TTC549 (cell line): Measurements from ENCODE around the gene RELCH.
"Not testable (repeated sequence)": the region's sequence is repeated elsewhere in the genome, so short reads cannot be mapped to it uniquely, and the experiment has no call there.

ENCODE experiments used
- FAIRE-seq: peaks from 2 replicates; lab custom pipeline; 2012; peaks lifted over from hg19 to GRCh38; lab: Jason Lieb, UNC

Gene RELCH, protein sequence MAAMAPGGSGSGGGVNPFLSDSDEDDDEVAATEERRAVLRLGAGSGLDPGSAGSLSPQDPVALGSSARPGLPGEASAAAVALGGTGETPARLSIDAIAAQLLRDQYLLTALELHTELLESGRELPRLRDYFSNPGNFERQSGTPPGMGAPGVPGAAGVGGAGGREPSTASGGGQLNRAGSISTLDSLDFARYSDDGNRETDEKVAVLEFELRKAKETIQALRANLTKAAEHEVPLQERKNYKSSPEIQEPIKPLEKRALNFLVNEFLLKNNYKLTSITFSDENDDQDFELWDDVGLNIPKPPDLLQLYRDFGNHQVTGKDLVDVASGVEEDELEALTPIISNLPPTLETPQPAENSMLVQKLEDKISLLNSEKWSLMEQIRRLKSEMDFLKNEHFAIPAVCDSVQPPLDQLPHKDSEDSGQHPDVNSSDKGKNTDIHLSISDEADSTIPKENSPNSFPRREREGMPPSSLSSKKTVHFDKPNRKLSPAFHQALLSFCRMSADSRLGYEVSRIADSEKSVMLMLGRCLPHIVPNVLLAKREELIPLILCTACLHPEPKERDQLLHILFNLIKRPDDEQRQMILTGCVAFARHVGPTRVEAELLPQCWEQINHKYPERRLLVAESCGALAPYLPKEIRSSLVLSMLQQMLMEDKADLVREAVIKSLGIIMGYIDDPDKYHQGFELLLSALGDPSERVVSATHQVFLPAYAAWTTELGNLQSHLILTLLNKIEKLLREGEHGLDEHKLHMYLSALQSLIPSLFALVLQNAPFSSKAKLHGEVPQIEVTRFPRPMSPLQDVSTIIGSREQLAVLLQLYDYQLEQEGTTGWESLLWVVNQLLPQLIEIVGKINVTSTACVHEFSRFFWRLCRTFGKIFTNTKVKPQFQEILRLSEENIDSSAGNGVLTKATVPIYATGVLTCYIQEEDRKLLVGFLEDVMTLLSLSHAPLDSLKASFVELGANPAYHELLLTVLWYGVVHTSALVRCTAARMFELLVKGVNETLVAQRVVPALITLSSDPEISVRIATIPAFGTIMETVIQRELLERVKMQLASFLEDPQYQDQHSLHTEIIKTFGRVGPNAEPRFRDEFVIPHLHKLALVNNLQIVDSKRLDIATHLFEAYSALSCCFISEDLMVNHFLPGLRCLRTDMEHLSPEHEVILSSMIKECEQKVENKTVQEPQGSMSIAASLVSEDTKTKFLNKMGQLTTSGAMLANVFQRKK

DNA sequence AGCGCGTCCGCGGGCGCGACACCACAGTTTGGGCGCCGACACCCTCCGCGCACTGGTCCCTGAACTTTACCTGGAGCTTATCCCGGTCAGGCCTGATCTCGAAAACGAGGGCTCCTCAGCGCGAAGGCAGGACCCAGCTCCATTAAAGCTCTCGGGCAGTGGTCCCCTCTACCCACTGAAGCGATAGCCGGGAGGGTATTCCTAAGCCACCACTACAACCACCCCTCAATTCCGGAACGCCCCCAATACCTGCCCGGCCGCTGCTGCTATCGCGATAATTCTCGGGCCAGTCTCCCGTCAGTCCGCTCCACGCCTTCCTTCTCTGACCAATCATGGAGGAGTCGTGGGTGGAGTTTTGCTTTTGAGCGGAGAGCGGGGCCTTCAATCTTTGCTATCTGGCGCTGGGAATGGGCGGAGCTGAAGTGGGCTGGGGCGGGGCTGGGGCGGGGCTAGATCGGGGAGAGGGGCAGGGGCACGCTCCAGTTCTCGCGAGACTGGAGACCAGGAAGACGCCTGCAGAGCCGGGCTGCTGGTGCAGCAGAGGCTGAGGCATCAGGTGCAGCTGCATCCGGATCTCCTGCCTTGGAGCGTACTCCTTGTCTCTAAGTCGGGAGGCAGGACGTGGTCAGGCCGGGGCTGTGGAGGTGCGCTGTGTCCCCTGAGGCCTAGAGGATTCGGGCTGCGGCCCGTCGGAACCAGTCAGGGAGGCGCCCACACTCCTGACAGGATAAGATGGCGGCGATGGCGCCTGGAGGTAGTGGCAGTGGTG, at the start of gene RELCH, which contains the start of gene PIGN:
Gene RELCH (plus strand): TSS at position 482 of the 769 bp plus-strand sequence. CDS start 251 bp downstream, at position 733.
Gene PIGN (minus strand): TSS at position 283 of the 769 bp plus-strand sequence. CDS start 25,703 bp downstream, outside the sequence.
- peak; percentile 71 for FAIRE-seq

DNA sequence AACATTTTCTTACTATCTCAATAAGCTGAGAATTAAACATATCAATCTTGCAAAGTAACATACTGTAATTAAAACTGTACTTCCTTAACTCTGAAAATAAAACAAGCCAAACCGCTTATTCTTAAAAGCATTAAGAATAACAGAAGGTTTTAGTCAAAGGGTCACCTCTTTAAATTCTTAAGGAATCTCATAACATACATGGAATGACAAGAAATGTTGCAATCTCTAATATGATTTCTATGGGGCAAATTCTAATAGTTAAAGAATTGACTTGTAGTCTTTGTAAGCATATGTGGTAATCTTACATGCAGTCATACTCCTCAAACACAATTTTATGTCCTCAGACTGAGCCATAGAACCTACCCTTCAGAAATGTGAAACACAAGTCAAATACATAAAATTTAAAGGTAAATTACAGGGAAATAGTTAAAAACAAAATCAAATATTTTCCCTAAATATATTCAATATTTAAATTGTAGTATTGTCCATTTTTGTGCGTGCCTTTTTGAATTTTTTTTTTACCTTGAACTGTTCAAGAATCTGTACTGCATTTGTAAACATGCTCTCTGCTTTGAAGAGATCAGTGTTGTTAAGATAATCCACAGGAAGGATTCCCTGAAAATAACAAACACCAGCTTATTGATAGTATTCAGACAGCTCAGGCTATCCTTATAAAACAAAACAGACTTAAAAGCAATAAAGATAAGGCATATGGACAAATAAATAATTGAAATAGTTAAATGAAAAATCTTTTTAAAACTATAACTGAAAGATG, 48.4 kb upstream of the RELCH start:
- FAIRE-seq: no peak

DNA sequence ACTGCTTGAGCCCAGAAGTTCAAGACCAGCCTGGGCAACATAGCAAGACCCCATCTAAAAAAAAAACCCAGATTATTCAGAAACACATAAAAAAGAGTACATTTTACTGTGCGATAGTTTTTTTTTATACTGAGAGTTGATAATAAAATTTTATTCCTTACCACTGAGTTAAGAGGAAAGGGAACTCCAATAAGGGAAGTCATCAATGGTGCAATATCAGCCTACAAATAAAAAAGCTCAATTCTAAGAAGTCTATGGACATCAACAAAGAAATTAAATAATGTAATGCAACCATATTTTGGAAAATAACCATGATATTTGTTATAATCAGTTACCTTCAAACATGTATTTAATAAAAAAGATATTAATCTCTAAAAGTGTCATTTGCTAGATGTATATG, 46.8 kb upstream of the RELCH start:
- FAIRE-seq: no peak

DNA sequence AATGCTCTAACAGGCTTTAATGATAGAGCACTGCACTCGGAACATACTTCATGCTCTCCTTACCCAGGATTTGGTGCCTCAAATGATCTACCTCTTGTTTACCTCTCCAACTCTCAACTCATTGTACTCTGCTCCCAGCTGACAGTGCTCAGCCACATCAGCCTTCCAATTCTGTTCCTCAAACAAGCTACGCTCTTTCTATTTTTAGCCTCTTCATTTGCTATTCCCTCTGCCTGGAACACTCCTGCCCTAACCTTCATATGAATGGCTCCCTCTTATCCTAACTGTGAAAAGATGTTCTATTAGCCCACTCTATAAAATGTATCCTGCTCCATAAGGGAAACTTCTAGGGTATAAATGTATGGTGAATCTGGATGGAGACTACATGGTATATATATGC, 42.7 kb upstream of the RELCH start:
- no peak for FAIRE-seq

DNA sequence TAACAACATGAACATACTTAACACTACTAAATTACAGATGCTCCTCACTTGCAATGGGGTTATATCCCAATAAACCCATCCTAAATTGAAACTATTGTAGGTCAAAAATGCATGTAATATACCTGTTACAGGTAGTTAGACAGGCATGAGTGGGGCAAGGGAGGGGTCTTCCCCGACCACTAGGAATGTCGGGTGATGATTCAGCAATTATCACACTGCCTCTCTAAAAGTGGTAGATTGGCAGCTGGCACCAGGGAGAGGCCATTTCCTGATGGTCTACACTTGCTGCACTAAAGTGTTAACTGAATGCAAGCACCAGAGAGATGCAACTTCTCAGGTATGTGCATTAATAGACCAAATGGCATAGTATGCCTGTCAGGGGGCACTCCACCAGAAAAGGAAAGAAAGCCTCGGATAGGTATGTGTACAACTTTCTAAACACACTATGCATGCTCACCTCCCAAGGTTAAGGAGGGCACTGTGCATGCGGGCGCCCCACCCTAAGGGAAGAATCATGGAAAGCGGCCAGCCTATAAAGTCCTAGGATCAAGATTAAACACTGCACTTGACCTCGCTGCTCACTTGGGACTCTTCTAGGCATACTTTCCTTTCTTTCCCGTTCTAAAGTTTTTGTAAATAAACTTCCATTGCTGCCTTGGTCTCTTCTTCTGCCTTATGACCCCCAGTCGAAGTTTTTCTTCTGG, 35.8 kb upstream of the RELCH start:
- FAIRE-seq: no peak

DNA sequence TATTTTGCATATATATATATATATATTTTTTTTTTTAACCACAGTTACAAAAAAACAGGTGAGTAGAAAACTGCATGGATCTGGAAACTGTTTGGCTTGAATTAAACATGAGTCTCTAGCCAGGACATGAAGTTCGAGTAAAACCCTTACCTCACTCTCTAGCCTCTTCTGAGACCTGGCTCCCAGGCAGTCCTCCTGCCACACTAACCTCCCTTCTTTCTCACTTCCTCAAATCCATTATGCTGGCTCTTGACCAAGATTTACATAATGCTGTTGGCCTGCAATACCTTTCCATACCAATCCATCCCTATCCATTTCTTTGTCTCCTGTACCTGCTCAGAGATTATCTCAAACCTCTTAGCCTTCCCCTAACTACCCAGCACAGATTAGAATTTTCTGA, 34.2 kb upstream of the RELCH start:
- FAIRE-seq: no peak

DNA sequence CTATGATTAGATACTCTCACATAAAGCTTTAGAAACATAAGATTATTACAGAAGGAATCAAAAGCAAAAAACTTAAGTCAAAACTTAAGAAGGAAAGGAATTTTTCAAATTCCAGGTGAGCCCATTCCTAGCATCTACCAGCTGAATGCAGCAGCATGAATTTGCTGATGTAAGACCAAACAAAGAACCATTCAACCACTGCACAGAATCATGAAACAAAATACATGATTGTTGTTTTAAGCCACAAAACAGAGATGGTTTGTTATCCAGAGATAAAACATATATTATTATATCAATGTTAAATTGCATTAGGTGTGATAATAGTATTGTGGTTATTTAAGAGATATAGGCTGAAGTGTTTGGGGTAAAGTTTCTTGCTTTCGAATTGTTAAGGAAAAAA, 29.2 kb upstream of the RELCH start:
- FAIRE-seq: no peak

DNA sequence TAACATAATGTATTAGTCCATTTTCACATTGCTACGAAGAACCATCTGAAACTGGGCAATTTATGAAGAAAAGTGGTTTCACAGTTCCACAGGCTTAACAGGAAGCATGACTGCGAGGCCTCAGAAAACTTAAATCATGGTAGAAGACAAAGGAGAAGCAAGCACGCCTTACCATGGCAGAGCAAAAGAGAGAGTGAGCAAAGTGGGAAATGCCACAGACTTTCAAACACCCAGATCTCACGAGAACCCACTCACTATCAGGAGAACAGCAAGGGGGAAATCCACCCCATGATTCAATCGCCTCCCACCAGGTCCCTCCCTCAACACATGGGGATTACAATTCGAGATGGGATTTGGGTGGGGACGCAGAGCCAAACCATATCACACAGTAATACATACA, 22.7 kb upstream of the RELCH start:
- FAIRE-seq: no peak

DNA sequence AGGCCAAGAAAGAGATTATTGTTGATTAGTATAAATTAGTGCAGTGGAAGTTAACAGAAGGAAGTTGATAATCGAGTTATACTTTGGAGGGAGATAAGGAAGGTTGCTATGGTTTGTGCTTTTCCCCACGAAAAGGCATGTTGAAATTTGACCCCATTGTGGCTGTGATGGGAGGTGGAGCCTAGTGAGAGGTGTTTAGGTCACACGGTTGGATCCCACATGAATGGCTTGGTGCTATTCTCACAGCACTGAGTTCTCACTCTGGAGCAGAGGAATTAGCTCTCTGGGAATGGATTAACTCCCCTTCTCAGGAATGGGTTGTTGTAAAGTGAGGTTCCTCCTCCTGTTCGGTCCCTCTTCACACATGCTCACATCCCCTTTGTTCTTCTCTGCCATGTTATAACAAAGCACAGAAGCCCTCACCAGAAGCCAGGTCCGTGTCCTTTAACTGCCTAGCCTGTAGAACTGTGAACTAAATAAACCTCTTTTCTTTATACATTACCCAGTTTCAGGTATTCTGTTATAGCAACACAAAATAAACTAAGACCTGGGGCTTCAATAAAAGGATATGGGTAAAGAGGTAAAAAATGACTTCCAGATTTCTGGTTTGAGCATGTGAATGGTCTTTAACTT, 22.1 kb upstream of the RELCH start:
- FAIRE-seq: no peak

DNA sequence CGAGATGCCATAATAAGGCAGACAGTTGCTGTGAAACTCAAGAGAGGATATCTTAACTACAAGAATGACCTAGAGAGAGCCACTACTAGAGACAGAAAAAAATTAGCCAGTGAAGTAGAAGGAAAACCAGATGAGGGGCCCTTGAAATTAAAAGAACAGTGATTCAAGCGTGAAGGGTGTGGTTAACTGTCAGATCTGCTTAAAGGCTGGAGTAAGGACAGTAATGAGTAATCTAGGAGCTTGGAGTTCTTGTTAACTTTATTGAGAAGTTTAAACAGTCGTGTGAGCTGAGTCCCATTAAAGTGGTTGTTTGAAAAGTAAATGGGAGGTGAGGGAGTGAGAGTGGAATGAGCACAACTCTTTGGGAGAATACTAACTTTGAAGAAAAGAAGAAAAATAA, 21.5 kb upstream of the RELCH start:
- no peak for FAIRE-seq

DNA sequence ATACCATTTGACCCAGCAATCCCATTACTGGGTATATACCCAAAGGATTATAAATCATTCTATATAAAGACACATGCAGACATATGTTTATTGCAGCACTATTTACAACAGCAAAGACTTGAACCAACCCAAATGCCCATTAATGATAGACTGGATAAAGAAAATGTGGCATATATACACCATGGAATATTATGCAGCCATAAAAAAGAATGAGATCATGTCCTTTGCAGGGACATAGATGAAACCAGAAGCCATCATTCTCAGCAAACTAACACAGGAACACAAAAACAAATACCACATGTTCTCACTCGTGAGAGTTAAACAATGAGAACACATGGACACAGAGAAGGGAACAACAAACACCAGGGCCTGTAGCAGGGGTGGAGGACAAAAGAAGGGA, 20.5 kb upstream of the RELCH start:
- FAIRE-seq: not testable (repeated sequence)

DNA sequence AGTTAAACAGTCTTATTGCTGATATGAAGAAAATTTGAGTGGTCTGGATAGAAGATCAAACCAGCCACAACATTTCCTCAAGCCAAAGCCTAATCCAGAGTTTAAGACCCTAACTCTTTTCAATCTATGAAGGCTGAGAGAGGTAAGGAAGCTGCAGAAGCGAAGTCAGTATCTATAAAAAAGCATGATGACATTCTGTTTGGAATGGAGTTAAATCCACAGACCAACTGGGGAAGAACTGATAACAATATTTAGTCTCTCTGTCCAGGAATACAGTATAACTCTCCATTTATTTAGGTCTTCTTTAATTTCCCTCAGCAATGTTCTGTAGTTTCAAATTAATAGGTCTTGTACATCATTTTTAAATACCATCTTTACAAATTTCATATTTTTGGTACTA, 16.2 kb upstream of the RELCH start:
- no peak for FAIRE-seq

DNA sequence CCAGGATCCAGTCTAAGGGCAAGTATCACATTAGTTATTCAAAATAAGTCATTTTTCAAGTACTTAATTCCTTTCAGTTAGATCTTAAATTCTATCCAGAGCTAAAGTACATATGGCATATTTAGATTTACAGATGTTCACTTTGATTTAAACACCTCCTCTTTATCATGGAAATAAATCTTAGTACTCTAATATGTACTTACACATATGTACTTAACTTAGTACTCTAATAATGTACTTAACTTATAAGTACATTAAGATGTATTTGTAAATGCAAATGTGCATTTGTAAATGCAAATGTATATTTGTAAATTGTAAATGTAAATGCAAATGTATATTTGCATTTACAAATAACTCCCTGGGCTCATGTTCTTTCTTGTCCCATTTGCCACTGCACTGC, 14.8 kb upstream of the RELCH start:
- no peak for FAIRE-seq

DNA sequence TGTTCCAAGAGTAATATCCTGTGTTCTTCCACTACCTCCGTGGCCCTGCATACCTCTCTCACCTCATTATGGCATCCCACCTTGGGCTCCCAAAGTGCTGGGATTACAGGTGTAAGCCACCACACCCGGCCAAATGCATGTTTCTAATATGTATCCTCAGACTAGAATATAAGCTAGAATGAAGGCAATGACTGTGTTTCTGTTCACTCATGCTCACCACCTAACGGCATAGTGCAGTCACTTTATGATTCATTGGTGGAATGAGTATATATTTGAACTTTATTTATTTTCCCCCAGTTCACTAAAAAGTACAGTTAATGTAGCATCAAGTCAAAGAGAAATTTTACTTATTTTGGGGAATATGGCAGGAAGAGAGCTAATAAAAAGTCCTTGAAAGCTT, 11.5 kb upstream of the RELCH start:
- no peak for FAIRE-seq

DNA sequence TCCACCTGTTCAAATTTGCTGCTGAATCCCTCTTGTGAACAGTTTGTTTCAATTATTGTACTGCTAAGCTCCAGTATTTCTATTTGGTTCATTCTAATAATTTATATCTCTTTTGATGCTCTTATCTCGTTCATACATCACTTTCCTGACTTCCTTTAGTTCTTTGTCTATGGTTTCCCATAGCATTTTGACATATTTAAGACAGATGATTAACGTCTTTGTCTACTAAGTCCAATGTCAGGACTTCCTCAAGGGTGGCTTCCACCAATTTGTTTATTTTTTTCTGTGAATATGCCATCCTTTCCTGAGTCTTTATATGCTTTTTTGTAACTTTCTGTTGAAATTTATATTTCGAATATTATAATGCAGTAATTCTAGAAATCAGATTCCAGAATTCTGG, 9.8 kb upstream of the RELCH start:
- FAIRE-seq: no peak

DNA sequence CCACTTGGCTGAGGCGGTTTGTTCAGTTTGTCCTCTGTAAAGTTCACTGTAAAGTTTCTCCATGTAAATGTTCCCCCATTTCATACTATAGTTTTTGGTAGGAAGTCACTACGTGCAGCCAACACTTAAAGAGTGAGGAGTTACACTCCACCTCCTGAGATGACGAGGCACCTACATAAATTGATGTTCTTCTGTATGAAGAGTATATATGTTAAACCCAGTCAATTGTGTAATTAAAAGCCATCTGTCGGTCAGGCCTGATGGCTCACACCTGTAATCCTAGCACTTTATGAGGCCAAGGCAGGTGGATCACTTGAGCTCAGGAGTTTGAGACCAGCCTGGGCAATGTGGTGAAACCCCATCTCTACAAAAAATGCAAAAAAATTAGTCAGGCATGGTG, 7.8 kb upstream of the RELCH start:
- FAIRE-seq: no peak

DNA sequence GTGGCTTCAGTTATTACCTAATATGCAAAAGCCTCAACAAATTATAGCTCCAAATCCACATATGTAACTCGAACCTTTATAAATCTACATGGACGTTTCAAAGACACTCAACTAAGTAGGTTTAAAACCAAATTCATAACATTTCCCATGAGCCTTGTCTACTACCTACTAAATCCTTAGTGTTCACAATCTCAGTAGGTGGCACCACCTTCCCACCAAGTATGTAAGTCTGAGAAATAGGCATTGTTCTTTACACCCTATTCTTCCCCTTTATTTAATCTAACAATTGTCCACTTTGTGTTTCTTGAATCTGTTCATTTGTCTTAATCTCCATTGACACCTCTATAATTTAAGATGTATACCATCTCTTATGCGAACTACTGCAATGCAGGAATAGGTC, 4.8 kb upstream of the RELCH start:
- FAIRE-seq: no peak

DNA sequence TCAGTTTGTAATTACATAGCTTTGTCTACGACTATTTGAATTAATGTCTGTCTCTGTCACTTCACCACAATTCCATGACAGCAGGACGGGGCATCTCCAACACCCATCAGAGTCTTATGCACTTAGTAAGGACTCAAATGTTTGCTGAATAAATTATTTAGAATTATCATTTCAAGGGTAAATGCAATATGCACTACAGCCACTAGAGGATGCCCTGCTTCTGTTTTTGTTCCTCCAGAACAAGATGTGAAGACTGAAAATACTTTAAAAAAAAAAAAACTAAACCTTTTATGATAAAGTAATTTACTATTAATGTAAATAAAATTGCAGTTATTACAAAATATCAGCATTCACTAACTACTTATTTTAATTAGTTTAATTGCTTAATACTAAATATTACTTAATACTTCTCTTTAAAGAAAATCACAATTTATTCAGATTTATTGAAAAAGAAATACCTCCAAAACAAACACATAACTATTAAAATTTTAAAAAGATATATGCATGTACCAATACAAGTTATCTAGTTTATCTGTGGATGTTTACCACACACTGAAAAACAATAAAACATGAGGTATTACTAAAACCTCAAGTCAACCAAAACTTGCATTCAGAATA, 3.4 kb upstream of the RELCH start:
- peak; percentile 83 for FAIRE-seq

DNA sequence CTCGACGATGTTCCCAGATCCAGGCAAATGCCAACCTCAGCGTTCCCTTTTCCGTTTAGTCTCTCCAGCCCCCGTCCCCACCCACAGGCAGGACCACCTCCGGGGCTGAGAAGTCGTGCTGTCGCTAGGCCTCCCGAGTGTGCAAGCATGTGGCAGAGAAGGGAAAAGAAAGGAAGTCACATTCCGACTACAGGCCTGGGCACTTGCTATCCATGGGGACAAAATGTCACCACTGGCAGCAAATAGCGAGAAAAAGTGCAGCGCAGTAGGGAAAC, 619 bp upstream of the RELCH start:
- no peak for FAIRE-seq
